GM19035 (cell line): ENCODE data around the gene CELF1.
"Not testable (repeated sequence)": the region's sequence is repeated elsewhere in the genome, so short reads cannot be mapped to it uniquely, and the experiment has no call there.

Experiments used
- ATAC-seq: cut with Tn5 transposase; IDR thresholded peaks from one replicate; pipeline ENCODE4 v1.9.1; 2021; ENCODE audit not compliant: unreplicated experiment

Gene CELF1

DNA sequence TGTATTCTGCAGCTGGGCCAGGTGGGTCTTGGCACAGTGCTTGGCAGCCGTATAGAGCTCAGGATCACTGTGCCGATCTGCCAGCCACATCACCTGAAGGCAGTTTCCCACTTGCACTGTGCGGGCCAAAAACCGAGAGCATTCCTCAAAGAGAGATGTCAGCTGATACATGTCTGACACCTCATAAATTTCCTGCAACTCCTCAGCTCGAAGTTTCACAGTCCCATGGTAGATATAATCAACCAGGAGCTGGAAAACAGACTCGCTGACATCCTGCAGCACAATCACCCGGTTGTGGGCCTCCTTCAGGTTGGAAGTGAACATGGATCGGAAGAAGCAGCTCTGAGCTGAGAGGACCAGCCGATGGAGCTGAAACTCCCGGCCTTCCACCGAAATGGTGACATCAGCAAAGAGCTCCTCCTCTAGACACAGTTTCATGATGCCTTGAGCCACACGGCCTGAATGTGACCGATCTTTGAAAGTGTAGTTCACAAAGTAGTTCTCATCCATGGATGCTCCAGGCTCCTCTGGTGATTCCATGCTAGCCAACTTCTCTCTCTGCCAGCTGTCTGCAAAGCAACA is 24.6 kb upstream of the CELF1 start:
- no peak for ATAC-seq

DNA sequence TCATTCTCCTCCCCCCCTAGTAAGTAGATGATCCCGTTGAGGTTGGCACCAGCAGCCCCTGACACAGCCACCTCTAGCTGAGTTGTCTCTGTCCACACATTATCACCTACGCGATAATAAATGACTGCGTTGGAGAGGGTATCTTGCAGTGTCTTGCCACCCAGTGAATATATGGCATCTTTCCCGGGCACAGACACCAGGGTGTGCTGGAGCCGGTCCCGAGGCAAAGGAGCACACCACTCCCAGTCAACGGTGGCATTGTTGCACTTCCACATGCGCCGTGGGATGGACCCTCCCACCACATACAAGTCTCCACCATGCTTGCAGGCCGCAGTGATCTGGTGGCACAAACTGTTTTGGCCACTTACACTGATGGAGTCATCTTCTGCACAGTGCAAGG is 20.4 kb upstream of the CELF1 start:
- ATAC-seq: no peak

DNA sequence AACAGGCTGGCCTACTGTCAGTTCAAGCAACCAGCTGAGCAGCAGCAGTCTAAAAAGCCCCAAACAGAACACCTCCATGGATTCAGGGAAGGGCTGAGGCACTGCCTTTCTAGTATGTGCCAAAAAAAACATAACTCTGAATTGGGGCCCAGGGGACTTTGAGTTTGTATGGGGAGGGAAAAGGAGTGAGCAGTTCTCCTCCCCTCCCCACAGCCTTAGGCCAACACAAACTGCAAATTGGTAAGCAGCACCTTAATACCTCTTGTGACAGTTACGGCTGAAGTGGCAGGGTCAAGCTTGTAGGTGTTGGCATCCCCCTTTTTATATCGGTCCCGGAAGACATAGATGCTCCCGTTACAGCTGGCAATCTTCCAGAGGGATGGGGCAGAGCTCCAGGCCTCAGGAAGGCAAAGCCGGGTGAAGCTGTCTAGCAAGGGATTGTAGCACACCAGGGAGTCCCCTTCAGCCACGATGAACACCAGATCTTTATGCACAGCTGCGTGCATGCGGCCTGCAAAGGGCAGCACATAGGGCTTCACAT is 19.9 kb upstream of the CELF1 start:
- ATAC-seq: no peak

DNA sequence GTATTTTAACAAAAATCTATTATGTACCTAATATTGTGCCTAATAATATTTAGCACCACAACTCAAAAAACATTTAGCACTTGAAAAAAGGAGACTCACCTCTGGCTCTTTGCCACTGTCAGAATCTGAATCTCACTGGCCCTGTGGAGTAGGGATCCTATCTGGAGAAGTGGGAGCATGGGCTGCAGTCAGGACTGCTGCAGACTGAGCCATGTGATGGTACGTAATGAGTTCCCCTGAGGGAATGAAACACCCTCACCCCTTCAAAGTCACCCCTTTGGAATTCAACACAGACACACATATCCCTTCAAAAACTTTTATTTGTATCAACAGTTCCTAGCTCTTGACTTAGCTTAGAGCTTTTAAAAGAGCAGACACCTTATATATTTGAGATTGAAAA is 19.0 kb upstream of the CELF1 start:
- no peak for ATAC-seq

DNA sequence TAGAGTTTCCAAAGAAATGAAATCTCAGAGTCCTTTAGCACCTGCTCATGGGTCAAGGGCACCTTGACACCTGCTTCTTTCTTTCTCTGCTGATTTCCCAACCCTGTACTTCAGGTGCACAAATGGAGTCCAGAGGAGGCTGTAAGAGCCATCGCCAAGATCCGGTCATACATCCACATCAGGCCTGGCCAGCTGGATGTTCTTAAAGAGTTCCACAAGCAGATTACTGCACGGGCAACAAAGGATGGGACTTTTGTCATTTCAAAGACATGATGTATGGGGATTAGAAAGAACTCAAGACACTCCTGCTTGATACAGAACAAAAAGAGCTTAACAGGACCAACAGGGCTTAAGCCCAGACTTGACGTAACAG is 18.4 kb upstream of the CELF1 start:
- ATAC-seq: no peak

DNA sequence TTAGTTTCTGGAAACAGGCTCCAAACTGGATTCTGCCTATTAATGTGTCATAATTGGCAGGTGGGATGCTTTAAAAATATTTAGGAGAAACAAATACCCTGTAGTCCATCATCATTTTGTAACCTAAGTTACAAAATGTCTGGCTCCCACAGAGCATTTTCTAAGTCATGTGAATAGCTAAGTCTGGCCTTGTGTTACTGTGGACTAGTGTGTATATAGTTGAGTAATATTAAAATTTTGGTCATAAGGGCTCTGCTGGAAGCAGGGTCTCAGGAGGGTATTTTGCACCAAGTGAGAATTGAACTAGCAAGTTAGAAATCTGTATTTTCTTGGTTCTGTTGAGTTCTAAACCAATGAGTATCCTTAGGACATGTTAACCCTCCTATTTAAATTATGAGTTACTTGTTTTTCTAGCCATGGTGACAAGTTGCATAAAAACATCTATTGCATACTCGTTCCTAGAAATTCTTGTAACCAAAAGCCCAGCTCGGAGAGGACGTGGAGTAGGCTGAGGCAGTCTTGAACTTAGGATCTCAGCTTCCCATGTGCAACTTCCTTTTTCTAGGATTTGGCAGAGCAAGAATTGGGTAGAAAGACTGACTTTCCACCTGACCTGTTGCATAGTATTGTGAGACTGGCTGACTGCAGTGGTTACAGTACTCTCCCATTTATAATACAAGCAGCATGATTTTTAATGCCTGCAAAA is 17.9 kb upstream of the CELF1 start:
- no peak for ATAC-seq

DNA sequence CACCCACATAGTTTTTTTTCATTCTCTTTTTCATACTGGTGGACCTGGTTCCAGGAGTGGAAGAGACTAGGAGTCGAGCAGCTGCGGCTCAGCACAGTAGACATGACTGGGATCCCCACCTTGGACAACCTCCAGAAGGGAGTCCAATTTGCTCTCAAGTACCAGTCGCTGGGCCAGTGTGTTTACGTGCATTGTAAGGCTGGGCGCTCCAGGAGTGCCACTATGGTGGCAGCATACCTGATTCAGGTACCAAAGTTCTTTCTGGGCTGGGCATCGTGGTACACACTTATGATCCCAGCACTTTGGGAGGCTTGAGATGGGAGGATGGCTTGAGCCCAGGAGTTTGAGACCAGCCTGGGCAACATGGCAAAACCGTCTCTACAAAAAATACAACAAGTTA is 16.7 kb upstream of the CELF1 start:
- ATAC-seq: no peak

DNA sequence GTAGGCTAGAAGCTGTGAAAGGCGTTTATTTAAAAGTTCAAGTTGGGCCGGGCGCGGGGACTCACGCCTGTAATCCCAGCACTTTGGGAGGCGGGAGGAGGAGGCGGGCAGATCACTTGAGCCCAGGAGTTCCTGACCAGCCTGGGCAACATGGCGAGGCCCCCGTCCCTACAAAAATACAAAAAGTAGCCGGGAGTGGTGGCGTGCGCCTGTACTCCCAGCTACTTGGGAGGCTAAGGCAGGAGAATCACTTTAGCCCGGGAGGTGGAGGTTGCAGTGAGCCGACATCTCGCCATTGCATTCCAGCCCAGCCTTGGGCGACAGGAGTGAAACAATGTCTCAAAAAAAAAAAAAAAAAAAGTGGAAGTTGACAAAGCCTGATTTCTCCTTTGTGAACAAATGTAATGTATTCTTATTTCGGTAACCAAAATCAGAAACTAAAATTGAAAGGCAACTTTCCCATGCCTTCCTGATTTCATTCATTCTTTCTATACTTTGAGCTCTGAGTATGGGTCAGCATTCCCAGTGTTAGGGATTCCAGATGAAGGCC is 13.3 kb upstream of the CELF1 start:
- ATAC-seq: peak; percentile 6

DNA sequence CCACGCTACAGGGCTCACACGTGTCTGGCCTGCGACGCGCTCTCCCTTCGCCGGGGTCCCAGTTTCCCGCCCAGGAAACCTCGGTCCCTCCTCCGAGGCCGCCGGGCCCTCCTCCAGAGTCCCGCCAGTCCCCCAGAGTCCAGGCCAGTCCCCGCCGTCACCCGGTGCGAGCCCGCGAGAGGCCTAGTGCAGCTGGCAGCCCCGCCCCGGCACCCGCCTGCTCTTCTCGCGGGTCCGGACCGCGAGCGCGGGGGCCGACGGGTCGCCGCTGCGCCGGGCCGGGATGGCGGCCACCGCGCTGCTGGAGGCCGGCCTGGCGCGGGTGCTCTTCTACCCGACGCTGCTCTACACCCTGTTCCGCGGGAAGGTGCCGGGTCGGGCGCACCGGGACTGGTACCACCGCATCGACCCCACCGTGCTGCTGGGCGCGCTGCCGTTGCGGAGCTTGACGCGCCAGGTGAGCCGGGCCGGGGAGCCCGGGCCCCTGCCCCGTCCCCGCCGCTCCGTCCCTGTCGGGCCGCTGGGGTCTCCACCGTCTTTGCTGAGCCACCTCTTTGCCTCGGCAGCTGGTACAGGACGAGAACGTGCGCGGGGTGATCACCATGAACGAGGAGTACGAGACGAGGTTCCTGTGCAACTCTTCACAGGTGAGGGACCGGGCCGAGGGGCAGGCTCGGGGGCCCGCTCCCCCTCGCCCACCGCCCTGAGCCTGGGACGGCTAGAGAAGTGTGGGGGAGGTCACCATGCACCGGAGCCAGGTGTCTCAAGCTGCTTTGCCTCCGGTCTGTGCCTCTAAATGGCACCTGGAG is 12.6 kb upstream of the CELF1 start, which contains the start of gene PTPMT1:
TSS of gene PTPMT1 (plus strand) at position 260 of the 809 bp plus-strand sequence. CDS start at position 284, 24 bp downstream.
- peak; percentile 78 for ATAC-seq

DNA sequence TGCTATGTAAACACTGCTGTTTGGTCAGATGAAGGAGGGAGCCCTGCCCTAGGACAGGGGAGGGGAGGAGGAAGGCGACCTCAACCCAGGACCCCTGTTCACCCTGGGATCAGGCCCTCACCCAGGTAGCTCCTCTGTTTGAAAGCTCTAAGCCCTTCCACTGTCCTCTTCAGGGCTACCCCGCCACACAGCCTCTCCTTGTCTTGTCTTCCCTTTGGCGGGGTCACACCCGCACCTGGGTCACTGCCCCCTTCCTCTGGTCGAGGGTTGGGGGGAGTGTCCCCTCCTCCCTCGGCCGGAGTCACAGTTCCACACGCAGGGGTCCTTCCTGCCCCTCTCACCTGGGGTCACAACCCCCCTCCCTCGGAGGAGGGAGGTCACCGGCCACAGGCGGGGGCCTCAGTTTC is 12.0 kb upstream of the CELF1 start:
- no peak for ATAC-seq

DNA sequence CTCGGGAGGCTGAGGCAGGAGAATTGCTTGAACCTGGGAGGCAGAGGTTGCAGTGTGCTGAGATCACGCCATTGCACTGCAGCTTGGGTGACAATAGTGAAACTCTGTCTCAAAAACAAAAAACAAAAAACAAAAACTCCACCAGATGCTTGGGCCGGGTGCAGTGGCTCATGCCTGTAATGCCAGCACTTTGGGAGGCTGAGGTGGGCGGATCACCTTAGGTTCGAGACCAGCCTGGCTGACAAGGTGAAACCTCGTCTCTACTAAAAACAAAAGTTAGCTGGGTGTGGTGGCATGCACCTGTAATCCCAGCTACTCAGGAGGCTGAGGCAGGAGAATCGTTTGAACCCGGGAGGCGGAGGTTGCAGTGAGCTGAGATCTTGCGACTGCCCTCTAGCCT is 11.4 kb upstream of the CELF1 start:
- not testable (repeated sequence) for ATAC-seq

DNA sequence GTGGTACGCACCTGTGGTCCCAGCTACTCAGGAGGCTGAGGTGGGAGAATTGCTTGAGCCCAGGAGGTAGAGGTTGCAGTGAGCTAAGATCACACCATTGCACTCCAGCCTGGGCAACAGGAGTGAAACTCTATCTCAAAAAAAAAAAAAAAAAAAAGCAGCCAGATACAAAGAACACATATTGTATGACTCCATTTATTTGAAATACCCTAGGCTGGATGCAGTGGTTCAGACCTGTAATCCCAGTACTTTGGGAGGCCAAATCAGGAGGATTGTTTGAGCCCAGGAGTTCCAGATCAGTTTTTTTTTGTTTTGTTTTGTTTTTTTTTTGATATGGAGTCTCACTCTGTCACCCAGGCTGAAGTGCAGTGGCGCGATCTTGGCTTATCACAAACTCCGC is 9.5 kb upstream of the CELF1 start:
- not testable (repeated sequence) for ATAC-seq

DNA sequence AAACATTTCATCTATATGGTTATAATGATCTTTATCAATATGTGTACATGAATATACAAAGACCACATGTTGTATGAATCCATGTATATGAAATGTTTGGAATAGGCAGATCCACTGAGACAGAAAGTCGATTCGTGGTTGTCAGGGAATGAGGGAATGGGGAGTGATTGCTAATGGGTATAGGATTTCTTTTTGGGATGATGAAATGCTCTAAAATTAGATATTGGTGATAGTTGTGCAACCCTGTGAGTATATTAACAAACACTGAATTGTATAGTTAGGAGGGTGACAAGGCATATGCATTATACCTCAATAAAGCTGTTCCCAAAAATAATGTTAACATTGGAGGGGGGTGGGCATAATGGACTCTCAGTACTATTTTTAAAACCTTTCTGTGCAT is 7.5 kb upstream of the CELF1 start:
- no peak for ATAC-seq

DNA sequence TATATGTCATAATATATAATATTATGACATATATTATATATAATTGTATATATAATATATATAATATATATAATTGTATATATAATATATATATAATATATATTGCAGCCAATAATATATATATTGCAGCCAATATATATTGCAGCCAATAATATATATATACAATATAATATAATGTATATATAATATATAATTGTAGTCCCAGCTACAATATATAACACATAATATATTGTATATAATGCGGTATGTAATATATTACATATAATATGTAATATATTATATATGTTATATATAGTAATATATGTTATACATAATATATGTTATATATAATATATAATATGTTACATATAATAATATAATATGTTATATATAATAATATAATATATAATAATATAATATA is 5.8 kb upstream of the CELF1 start:
- no peak for ATAC-seq

DNA sequence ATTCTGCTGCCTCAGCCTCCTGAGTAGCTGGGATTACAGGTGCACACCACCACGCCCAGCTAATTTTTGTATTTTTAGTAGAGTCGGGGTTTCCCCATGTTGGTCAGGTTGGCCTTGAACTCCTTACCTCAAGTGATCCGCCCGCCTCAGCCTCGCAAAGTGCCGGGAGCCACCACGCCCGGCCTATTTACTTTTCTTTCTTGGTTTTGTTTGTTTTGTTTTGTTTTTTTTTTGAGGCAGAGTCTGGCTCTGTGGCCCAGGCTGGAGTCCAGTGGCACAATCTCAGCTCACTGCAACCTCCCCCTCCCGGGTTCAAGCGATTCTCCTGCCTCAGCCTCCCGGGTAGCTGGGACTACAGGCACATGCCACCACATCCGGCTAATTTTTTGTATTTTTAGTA is 4.1 kb upstream of the CELF1 start:
- ATAC-seq: not testable (repeated sequence)

DNA sequence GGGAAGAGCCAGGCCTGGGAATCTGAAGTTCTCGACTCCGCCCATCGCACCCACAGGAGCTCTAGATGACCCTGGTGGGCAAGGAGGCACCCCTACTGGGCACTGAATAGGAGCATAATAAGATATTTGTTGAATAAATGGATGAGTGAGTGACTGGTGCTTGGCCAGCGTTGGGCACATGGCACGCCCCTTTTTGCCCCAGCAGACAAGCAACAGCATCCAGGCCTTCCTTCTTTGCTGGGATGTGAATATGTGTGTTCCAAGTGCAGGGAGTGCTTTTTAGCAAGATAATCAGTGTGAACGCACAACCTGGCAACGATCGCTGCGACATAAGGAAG is 443 bp upstream of the CELF1 start:
- ATAC-seq: peak; percentile 25

DNA sequence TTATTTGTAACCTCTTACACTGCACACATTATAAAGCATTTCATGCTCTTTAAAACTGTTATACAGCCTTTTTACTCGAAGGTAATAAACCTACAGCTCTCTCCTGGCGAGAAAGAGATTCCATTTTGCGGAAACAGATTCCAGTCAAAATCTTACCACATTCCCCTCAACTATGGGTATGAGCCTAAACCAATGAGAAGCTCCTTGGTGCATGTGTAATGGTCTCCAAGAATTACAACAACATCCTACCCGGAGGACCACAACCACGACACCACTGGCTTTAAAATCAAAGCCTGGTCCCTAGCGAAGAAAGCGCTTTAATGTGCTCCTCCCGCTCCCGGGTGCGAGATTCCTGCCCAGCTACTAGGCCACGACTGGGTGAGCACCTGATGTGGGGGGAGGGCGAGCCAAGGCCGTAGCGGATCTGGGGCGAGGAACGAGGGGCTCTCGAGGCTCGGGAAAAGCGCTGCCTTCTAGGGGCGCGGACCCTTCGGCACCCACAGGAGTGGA is 821 bp downstream of the CELF1 start:
- peak; percentile 12 for ATAC-seq

DNA sequence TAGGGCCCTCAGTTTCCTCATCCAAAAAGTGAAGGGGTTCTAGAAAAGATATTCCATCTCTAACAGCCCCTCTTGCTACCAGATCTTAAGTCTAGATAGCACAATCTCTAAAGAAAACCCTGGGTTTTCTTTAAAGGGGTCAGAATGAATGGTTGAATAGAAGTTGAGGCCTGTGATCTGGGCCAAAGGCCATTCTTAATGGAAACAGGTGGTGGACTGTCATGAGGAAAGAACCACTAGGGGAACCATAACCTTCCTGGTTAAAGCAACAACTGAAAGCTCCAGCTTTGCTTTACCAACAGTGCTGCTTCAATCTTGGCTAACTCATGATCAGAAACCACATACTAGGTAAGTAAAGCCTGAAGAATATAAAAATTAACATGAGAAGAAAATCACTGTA is 1.8 kb downstream of the CELF1 start:
- no peak for ATAC-seq

DNA sequence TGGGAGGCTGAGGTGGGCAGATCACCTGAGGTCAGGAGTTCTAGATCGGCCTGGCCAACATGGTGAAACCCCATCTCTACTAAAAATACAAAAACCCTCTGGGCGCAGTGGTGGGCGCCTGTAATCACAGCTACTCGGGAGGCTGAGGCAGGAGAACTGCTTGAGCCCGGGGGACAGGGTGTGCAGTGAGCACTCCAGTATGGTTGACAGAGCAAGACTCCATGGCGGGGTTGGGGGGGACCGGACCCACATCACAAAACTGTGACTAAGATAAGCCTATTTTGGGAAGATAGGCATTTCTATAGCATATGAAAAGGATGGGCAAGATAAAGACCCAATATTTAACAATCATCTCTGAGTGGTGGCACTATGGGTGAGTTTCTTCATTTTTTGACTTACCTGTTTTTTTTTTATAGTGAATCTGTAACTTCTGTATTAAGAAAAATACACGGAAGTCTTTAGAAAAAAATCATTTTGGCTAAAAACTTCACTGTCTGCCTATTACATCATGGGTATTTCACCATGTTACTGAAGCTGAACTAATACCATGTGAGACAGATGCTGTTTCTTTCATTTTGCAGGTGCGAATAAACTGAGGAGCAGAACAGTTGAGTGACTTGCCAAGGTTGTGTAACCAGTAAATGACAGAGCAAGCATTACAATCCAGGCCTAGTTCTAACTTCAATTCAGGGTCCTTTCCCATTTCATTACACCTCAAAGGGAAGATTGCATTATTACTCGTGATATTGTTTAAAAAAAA is 2.5 kb downstream of the CELF1 start:
- no peak for ATAC-seq

DNA sequence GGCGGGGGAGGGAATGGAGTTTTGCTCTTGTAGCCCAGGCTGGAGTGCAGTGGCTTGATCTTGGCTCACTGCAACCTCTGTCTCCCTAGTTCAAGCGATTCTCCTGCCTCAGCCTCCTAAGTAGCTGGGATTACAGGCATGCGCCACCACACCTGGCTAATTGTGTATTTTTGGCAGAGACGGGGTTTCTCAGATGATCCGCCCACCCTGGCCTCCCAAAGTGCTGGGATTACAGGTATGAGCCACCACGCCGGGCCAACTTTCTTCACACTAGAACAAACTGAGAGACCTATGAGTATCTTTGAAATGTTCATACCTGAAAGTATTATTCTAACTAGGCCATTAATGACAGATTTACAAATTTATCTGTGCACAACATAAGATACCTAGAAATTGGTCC is 6.7 kb downstream of the CELF1 start:
- not testable (repeated sequence) for ATAC-seq

DNA sequence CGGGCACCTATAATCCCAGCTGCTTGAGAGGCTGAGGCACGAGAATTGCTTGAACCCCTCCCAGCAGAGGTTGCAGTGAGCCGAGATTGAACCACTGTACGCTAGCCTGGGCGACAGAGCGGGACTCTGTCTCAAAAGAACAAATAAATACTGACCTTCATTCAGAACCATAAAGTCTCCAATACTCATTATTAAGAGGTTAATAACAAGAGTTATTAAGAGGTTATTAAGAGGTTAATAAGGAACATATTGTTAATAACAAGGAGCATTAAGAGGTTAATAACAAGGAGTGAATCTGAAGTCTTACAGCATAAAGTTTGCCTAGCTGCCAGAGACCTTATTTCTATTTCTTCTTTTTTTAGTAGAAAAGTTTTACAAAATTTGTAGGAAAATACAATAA is 7.6 kb downstream of the CELF1 start:
- no peak for ATAC-seq
